MM.1S (cell line): ENCODE results near the gene GLOD5.

ENCODE experiments used
- CTCF ChIP-seq: fragments of 300-600 bp; sonication (generic); IDR thresholded peaks from 2 replicates; pipeline ENCODE4 v1.5.1; 2016; ENCODE audit warnings: antibody characterized with exemption, low read length, mixed read lengths
- EZH2 ChIP-seq: fragments of 300-600 bp; sonication (generic); optimal IDR thresholded peaks from 2 replicates; pipeline ENCODE3; 2017; ENCODE audit warnings: low read depth, mild to moderate bottlenecking, antibody characterized with exemption, low read length, mixed read lengths
- EZH2phosphoT487 ChIP-seq: fragments of 300-600 bp; sonication (generic); IDR thresholded peaks from 2 replicates; pipeline ENCODE4 v1.6.1; 2018; ENCODE audit warnings: antibody characterized with exemption, low read length

- TF ChIP-seq CTCF (no peak), EZH2 (no peak), EZH2phosphoT487 (no peak)
Measured at GRCh38 chrX:48798318-48798717, 36.8 kb downstream of the GLOD5 start.
